GM12878 (cell line): Measurements from ENCODE around the gene MMAA.

ENCODE experiments used
- BHLHE40 ChIP-seq, 2 experiments: fragments of 450-650 bp in 1 of 2; IDR thresholded peaks; 2 replicates each; pipeline ENCODE4 v1.6.1; 2011 to 2017; ENCODE audit warnings: low read depth in 2 of 2, borderline replicate concordance in 1 of 2, improper control_type of control experiment in 1 of 2, low read length in 1 of 2, mild to moderate bottlenecking in 1 of 2
- CBFB ChIP-seq: IDR thresholded peaks from 2 replicates; pipeline ENCODE4 v1.6.1; 2016; ENCODE audit warnings: antibody characterized with exemption, low read depth
- CTCF ChIP-seq, 3 experiments: IDR thresholded peaks in 2 of 3; conservative IDR thresholded peaks in 1 of 3; 2 replicates each; pipeline ENCODE4 v1.5.1; 2011; ENCODE audit warnings: low read depth in 3 of 3, low read length in 3 of 3, mild to moderate bottlenecking in 3 of 3, control low read depth in 2 of 3, moderate library complexity in 2 of 3, inconsistent platforms in 1 of 3, mixed read lengths in 1 of 3; ENCODE audit not compliant: control insufficient read depth in 2 of 3, insufficient read depth in 1 of 3; ENCODE audit errors: extremely low read depth in 1 of 3
- EZH2 ChIP-seq: IDR thresholded peaks from 2 replicates; pipeline ENCODE4 v1.6.1; 2012; ENCODE audit warnings: low read depth, mild to moderate bottlenecking, control low read depth, inconsistent platforms, low read length, borderline replicate concordance; ENCODE audit not compliant: control insufficient read depth
- JUNB ChIP-seq: IDR thresholded peaks from 2 replicates; pipeline ENCODE4 v1.6.1; 2016; ENCODE audit warnings: antibody characterized with exemption, mild to moderate bottlenecking
- KLF5 ChIP-seq: fragments of 450-650 bp; IDR thresholded peaks from 2 replicates; pipeline ENCODE4 v1.6.1; 2014; ENCODE audit warnings: mild to moderate bottlenecking; ENCODE audit not compliant: partially characterized antibody
- MYB ChIP-seq: fragments of 150-350 bp; IDR thresholded peaks from 2 replicates; pipeline ENCODE4 v1.6.1; 2014; ENCODE audit warnings: mild to moderate bottlenecking, low read depth, low read length, borderline replicate concordance
- POLR2A ChIP-seq: IDR thresholded peaks from 2 replicates; pipeline ENCODE4 v1.6.1; 2011; ENCODE audit warnings: low read depth, mild to moderate bottlenecking, low read length
- SMAD1 ChIP-seq: fragments of 450-650 bp; IDR thresholded peaks from 2 replicates; pipeline ENCODE4 v1.6.1; 2018; ENCODE audit warnings: mild to moderate bottlenecking, low read depth; ENCODE audit not compliant: partially characterized antibody
- YY1 ChIP-seq: IDR thresholded peaks from 2 replicates; pipeline ENCODE4 v1.6.1; 2011; ENCODE audit warnings: low read depth, mild to moderate bottlenecking, low read length

GRCh38 chr4:145660064-145660463 is 40.9 kb downstream of the MMAA start:
- TF ChIP-seq KLF5, result no peak
- no peak for TF ChIP-seq POLR2A
- TF ChIP-seq SMAD1, result no peak
- TF ChIP-seq CBFB, result no peak
- TF ChIP-seq EZH2, result no peak
- no peak for TF ChIP-seq JUNB
- no peak for TF ChIP-seq BHLHE40 (IDR thresholded peaks at IDR 0.05; ENCODE audit: borderline replicate concordance in 1 of 2, low read depth in 2 of 2, low read length in 1 of 2)
- no peak for TF ChIP-seq CTCF (IDR thresholded peaks at IDR 0.05 in 2 of 3, conservative IDR thresholded peaks at IDR 0.05 in 1 of 3; ENCODE audit: control insufficient read depth in 2 of 3, extremely low read depth in 1 of 3, insufficient read depth in 1 of 3, low read depth in 3 of 3, low read length in 3 of 3)
- TF ChIP-seq YY1, result no peak
- TF ChIP-seq MYB, result no peak
